GDM1 (cell line): Measurements from ENCODE around the gene TGM3.

Experiments used
- DNase-seq: peaks from one replicate; lab custom pipeline; 2025; lab: John Stamatoyannopoulos, UW

The TGM3 gene

GRCh38 chr20:2285193-2285592 lies 10.6 kb upstream of the TGM3 start:
- no peak for DNase-seq

GRCh38 chr20:2285613-2286012 lies 10.2 kb upstream of the TGM3 start:
- no peak for DNase-seq

DNA sequence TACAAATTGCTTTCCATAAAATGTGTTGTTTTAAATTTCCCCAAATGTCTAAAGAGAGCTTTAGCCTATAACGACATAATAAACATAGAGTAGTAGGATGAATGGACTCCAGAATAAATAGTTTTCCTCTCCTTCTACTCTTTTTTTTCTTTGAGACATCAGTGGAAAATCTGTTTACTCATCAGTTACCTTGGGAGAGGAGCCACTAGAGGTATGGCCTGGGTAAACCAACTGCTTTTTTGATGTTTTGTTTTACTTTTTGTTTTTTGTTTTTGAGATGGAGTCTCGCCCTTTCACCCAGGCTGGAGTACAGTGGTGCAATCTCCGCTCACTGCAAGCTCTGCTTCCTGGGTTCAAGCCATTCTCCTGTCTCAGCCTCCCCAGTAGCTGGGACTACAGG lies 8.3 kb upstream of the TGM3 start:
- DNase-seq: no peak

DNA sequence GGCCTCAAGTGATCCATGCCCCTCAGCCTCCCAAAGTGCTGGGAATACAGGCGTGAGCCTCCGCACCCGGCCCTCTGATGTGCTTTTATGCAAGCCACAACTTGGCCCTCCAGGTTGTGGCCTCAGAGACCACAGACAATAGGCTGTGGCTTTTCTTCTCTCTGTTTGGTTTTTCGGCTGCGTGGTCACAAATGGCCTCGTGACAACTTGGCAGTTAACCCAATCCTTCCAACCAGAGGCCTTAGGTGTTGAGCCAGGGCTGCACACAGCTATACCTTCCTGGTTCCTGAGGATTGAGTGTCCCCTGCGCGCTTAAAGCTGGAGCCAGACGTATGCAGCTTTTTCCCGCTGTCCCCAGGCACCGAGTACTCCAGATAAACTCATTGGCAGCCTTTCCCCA lies 6.3 kb upstream of the TGM3 start:
- no peak for DNase-seq

DNA sequence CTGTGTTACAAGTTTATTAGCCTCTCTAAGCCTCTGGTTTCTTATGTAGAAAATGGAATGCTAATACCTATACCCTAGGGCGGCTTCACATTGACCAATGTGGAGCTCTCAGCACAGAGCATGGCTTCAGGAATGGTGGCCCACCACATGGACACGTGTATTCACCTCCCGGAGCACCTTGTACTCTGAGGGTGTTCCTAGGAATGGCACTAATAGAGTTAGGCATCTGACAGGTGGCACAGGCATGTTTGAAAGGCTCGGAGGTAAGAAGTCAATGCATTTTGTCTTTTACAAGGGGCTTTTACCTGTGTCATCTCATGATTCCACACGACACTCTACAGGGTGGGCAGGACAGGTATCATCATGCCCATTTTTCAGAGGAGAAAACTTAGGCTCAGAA lies 5.3 kb upstream of the TGM3 start:
- DNase-seq: no peak

- no peak for DNase-seq
These were observed 3.2 kb upstream of the TGM3 start for GRCh38 chr20:2292416-2293110.

- no peak for DNase-seq
These were observed 2.3 kb upstream of the TGM3 start for GRCh38 chr20:2293486-2293885.

DNA sequence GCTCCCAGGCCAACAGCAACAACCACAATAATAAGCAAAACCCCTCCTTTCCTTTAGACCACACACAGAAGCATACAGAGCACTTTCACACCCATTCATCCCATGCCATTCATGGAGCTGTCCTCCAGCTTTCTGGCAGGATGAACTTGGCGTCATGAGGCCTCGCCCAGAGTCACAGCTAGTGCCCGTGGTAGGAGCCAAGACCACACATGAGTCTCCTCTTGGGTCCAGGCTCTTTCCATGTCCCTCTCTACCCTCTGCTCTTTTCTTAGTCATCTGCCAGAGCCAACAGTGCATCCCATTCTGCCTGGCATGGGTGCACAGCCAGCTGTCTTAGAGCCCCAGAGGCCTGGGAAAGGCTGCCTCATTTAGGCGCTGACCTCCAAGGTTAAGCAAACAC lies 1.8 kb upstream of the TGM3 start:
- no peak for DNase-seq

DNA sequence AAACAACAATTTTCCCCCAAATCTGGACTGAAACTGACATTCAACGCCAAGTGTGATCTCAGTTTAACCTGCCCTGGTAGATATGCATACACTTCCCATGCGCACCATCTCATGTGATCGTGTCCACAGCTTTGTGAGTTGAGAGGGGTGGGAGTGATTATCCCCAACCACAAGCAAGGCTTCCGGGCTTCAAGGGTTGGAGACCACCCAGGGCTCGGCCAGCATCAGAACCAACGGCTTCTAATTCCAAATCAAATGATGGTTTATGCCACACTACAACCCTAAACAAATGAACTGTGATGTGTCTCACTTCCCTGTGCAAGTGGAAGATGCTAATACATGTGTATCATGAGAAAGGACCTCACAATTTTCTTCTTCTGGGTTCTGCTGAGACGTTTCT lies 515 bp upstream of the TGM3 start:
- no peak for DNase-seq

DNA sequence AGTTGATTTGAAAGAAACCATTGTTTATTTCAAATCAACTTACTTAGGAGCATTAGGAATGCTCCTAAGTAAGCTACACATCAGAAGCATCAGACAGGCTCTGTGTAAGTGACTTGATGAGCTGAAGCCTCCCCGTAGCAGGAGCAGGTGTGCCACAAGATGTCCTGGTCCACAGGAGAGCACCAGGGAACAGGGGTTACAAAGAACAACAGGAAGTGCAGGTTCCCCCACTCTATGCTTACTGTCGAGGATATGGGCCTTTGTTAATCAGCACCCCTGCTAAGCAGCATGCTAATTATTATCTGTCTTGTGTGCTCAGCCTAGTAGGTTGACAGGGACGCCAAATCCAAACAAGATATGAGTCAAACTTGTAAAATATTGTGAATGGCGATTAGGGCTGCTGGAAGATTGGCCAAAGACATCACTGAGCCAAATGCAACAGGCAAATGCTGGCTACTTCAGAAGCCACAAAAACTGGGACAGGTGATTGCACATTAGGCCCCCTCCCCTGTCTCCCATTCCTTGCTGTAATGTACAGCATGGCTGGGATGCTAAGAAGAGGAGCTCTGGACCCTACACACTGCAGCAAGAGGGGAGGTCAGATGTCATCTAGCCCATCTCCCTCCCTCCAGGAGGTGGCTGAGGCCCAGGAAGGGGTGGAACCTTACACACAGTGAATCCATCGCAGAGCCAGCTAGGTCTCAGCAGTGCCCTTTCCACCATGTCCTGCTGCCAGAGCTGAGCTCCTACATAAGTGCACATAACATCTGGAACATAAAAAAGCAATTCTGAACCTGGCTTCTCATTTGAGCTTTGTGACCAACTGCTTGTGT lies 939 bp downstream of the TGM3 start:
- no peak for DNase-seq

DNA sequence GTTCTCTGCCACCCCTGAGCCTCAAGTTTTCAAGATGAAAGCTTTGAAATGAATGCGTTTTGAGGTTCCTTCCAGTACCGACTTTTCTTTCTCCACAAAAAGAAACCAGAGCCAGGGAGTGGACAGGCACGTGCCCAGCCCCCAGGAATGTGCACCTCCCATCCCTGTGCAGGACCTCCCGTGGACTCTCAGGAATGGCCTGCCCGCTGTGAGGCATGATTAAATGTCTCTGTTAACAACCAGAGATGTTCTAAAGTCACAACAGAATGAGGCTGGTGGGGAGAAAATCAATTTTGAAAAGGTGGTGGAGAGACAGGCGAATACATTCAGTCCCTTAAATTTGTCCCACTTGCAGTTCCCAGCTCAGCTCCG lies 1.5 kb downstream of the TGM3 start:
- DNase-seq: no peak

GRCh38 chr20:2298116-2298515 lies 2.3 kb downstream of the TGM3 start:
- DNase-seq: no peak

DNA sequence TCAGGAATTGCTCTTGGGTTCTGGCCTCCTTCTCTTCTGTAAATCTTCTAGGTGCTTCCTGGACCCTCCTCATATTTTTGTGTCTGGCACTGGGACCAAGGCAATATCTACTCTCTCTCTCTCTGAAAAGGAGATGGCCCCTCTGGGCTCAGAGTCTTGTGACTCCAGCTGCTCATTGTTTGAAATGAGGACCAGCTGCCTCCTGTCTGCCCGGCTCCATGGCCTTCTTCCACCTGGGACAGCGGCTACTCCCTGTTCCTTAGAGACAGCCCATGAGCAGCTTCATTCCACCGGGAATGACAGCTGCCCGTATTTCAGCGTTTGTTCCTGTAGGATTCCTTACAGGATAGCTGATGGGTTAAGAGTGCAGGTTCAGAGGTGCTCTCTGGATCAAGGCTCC lies 2.9 kb downstream of the TGM3 start:
- DNase-seq: no peak

- DNase-seq: no peak
These were observed 3.5 kb downstream of the TGM3 start for GRCh38 chr20:2299301-2299700.

GRCh38 chr20:2300002-2300401 lies 4.2 kb downstream of the TGM3 start:
- no peak for DNase-seq

DNA sequence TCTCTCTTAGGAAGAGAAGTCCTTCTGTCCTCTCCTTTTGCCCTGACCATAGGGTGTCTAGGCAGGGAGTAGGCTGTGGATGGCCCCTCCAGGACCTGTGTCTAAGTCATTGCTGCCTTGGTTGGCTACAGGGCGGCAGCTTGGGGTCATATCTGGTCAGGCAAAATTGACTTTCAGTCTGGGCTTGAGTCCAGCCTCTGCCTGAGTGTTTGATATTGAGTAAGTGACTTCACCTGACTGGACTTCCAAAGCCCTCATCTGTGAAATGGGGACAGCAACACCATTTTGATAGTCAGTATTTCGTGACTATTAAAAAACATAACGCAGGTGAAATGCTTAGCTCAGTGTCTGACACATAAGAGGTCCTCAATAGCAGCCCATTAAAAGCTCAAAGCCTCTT lies 4.6 kb downstream of the TGM3 start:
- DNase-seq: no peak

GRCh38 chr20:2301164-2301622 lies 5.4 kb downstream of the TGM3 start:
- DNase-seq: peak; percentile 78

GRCh38 chr20:2302384-2303060 lies 6.7 kb downstream of the TGM3 start:
- no peak for DNase-seq

- DNase-seq: no peak
These were observed 7.9 kb downstream of the TGM3 start for GRCh38 chr20:2303673-2304072.

- DNase-seq: no peak
These were observed 8.4 kb downstream of the TGM3 start for GRCh38 chr20:2304180-2304579.

DNA sequence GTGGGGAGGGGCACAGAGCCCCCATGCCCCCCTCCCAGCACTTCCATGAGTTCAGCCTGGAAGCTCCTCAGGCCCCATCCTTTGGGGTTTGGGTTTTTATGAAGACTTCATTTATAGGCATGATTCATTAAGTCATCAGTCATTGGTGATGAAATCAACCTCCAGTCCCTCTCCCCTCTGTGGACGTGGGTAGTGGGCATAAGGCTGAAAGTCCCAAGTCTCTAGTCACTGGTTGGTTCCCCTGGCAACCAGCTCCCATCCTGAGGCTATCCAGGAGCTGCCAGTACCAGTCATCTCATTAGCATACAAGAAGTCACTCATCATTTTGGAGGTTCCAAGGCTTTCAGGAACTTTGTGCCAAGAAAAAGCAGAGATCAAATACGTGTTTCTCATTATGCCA lies 9.2 kb downstream of the TGM3 start:
- no peak for DNase-seq

DNA sequence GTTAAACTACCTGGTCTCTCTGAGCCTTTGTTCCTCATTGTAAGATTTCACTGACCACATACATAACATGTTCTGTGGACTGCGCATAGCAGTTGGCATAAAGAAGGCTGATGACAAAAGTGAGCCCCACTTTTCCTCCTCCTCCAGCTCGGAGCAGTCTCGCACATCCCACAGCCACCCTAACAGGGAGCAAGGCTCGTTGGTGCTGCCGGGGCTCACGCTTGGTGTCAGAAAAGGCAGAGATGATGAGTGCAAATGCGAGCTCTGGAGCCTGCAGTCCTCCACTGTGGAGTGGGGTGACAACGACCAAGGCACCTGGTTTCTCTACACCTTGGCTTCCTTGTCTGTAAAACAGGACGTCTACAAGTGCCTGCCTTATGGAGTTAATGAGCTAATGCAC lies 9.7 kb downstream of the TGM3 start:
- no peak for DNase-seq

- no peak for DNase-seq
These were observed 10.1 kb downstream of the TGM3 start for GRCh38 chr20:2305946-2306345.
